Kidney epithelial cell (primary cell): ENCODE results near the gene RASGEF1B. TPM values are rescaled to one million over a fixed set of nuclear protein-coding genes. Genes with fewer than 3 reads are reported as not detected.

Experiments used
- DNase-seq: peaks from one replicate; pipeline ENCODE4 v3.0.0-alpha.2; 2010; ENCODE audit warnings: low read depth
- H3K27me3 ChIP-seq: 2 replicates; pipeline ENCODE4 v1.6.0; 2011; ENCODE audit warnings: low read length; ENCODE audit not compliant: control insufficient read depth, insufficient read depth
- H3K36me3 ChIP-seq: 2 replicates; pipeline ENCODE4 v1.5.1; 2011; ENCODE audit warnings: low read length; ENCODE audit not compliant: control insufficient read depth, insufficient read depth
- H3K4me3 ChIP-seq: 2 replicates; pipeline ENCODE4 v1.5.1; 2011; ENCODE audit warnings: low read depth, mild to moderate bottlenecking, control low read depth, low read length
- total RNA-seq: library from RNA; depleted of rRNA; stranded (reverse); fragments of >200 nt; gene quantifications from 2 replicates; pipeline ENCODE4 v1.2.3, GENCODE V29; 2015
- TF ChIP-seq, protein P1 (sequence below): IDR thresholded peaks from 2 replicates; pipeline ENCODE4 v1.5.1; 2011; ENCODE audit warnings: mild to moderate bottlenecking, moderate library complexity, low read length, control low read depth, inconsistent platforms; ENCODE audit not compliant: insufficient read depth, poor library complexity, severe bottlenecking

RASGEF1B gene
- total RNA-seq, 1 donor from 2014 or later, result 14.0 TPM

- DNase-seq, result no peak
- H3K36me3 ChIP-seq, result no peaks in the 10 kb centered on the region
- H3K4me3 ChIP-seq, result no peak overlapping the region
- TF ChIP-seq, protein P1, sequence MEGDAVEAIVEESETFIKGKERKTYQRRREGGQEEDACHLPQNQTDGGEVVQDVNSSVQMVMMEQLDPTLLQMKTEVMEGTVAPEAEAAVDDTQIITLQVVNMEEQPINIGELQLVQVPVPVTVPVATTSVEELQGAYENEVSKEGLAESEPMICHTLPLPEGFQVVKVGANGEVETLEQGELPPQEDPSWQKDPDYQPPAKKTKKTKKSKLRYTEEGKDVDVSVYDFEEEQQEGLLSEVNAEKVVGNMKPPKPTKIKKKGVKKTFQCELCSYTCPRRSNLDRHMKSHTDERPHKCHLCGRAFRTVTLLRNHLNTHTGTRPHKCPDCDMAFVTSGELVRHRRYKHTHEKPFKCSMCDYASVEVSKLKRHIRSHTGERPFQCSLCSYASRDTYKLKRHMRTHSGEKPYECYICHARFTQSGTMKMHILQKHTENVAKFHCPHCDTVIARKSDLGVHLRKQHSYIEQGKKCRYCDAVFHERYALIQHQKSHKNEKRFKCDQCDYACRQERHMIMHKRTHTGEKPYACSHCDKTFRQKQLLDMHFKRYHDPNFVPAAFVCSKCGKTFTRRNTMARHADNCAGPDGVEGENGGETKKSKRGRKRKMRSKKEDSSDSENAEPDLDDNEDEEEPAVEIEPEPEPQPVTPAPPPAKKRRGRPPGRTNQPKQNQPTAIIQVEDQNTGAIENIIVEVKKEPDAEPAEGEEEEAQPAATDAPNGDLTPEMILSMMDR, result no peak
- no peaks in the 10 kb centered on the region for H3K27me3 ChIP-seq
Measured at GRCh38 chr4:81453024-81453423, 18.7 kb downstream of the RASGEF1B start.

- H3K27me3 ChIP-seq, result no peaks in the 10 kb centered on the region
- TF ChIP-seq, protein P1, result no peak
- no peak overlapping the region for H3K4me3 ChIP-seq
- no peak for DNase-seq
- H3K36me3 ChIP-seq, result no peaks in the 10 kb centered on the region
Measured at GRCh38 chr4:81452452-81453006, 19.2 kb downstream of the RASGEF1B start.

GRCh38 chr4:81449015-81449414 lies 22.7 kb downstream of the RASGEF1B start:
- TF ChIP-seq, protein P1, result no peak
- Histone ChIP-seq H3K36me3 (no peaks in the 10 kb centered on the region), H3K4me3 (no peak overlapping the region), H3K27me3 (no peaks in the 10 kb centered on the region)
- DNase-seq, result no peak

GRCh38 chr4:81447566-81448229 lies 24.0 kb downstream of the RASGEF1B start:
- Histone ChIP-seq H3K4me3 (no peak overlapping the region), H3K27me3 (no peaks in the 10 kb centered on the region), H3K36me3 (no peaks in the 10 kb centered on the region)
- TF ChIP-seq, protein P1, result no peak
- DNase-seq, result no peak

GRCh38 chr4:81446634-81447033 lies 25.1 kb downstream of the RASGEF1B start:
- H3K27me3 ChIP-seq, result no peaks in the 10 kb centered on the region
- no peak overlapping the region for H3K4me3 ChIP-seq
- DNase-seq, result no peak
- H3K36me3 ChIP-seq, result no peaks in the 10 kb centered on the region
- TF ChIP-seq, protein P1, result no peak

GRCh38 chr4:81445196-81445595 lies 26.5 kb downstream of the RASGEF1B start:
- no peak for DNase-seq
- Histone ChIP-seq H3K36me3 (no peaks in the 10 kb centered on the region), H3K4me3 (no peak overlapping the region), H3K27me3 (no peaks in the 10 kb centered on the region)
- TF ChIP-seq, protein P1, result no peak
